H9 (cell line): ENCODE results near the gene MEF2A. TPM values are rescaled to one million over a fixed set of nuclear protein-coding genes. Genes with fewer than 3 reads are reported as not detected.
A peak's percentile ranks its signal among the peaks of the same experiment; 100 is the strongest.

Experiments
- DNase-seq: peaks from one replicate; pipeline ENCODE4 v3.0.0-alpha.2; 2017
- H2AFZ ChIP-seq: one replicate; pipeline ENCODE4 v1.6.1; 2013; ENCODE audit warnings: mild to moderate bottlenecking, low read length, control low read depth, moderate library complexity
- H2AK5ac ChIP-seq: 2 replicates; pipeline ENCODE4 v1.6.1; 2013; ENCODE audit warnings: low read length, control low read depth, mixed read lengths; ENCODE audit not compliant: insufficient read length
- H2BK120ac ChIP-seq: one replicate; pipeline ENCODE4 v1.6.1; 2013; ENCODE audit warnings: low read depth, mild to moderate bottlenecking, low read length, control low read depth, inconsistent platforms; ENCODE audit not compliant: poor library complexity, severe bottlenecking
- H2BK12ac ChIP-seq: 2 replicates; pipeline ENCODE4 v1.6.1; 2013; ENCODE audit warnings: low read length, control low read depth, mixed read lengths, low read depth; ENCODE audit not compliant: insufficient read length
- H2BK15ac ChIP-seq: 2 replicates; pipeline ENCODE4 v1.6.1; 2013; ENCODE audit warnings: low read depth, low read length, control low read depth
- H2BK20ac ChIP-seq: one replicate; pipeline ENCODE4 v1.6.1; 2013; ENCODE audit warnings: low read depth, mild to moderate bottlenecking, low read length, control low read depth, inconsistent platforms; ENCODE audit not compliant: poor library complexity, severe bottlenecking
- H2BK5ac ChIP-seq: 2 replicates; pipeline ENCODE4 v1.6.1; 2013; ENCODE audit warnings: low read length, control low read depth, mixed read lengths; ENCODE audit not compliant: insufficient read length
- H3K14ac ChIP-seq: 2 replicates; pipeline ENCODE4 v1.6.1; 2013; ENCODE audit warnings: low read length, control low read depth; ENCODE audit not compliant: insufficient read depth
- H3K18ac ChIP-seq: 2 replicates; pipeline ENCODE4 v1.6.1; 2013; ENCODE audit warnings: low read depth, mild to moderate bottlenecking, mixed read lengths, low read length, control low read depth; ENCODE audit not compliant: insufficient read length
- H3K23ac ChIP-seq: 2 replicates; pipeline ENCODE4 v1.6.1; 2013; ENCODE audit warnings: low read length, control low read depth, mixed read lengths, low read depth; ENCODE audit not compliant: insufficient read length
- H3K23me2 ChIP-seq: 2 replicates; pipeline ENCODE4 v1.6.1; 2013; ENCODE audit warnings: low read depth, mild to moderate bottlenecking, mixed read lengths, low read length, control low read depth; ENCODE audit not compliant: insufficient read length, poor library complexity, severe bottlenecking
- H3K27ac ChIP-seq: 2 replicates; pipeline ENCODE4 v1.5.1; 2013; ENCODE audit warnings: low read length, control low read depth, mixed read lengths, low read depth; ENCODE audit not compliant: insufficient read length
- H3K27me3 ChIP-seq: 2 replicates; pipeline ENCODE4 v1.6.1; 2013; ENCODE audit warnings: low read length, control low read depth, inconsistent platforms; ENCODE audit not compliant: insufficient read depth
- H3K4ac ChIP-seq: 2 replicates; pipeline ENCODE4 v1.6.1; 2013; ENCODE audit warnings: low read depth, mild to moderate bottlenecking, control low read depth, inconsistent platforms, low read length, moderate library complexity
- H3K4me1 ChIP-seq: 2 replicates; pipeline ENCODE4 v1.6.1; 2013; ENCODE audit warnings: low read length, control low read depth, inconsistent platforms; ENCODE audit not compliant: insufficient read depth
- H3K4me2 ChIP-seq: 2 replicates; pipeline ENCODE4 v1.6.1; 2013; ENCODE audit warnings: low read length, control low read depth, mixed read lengths; ENCODE audit not compliant: insufficient read length, insufficient read depth
- H3K56ac ChIP-seq: 2 replicates; pipeline ENCODE4 v1.6.1; 2013; ENCODE audit warnings: low read depth, mild to moderate bottlenecking, mixed read lengths, low read length, control low read depth; ENCODE audit not compliant: insufficient read length
- H3K79me1 ChIP-seq: 2 replicates; pipeline ENCODE4 v1.6.1; 2013; ENCODE audit warnings: low read depth, mild to moderate bottlenecking, moderate library complexity, low read length, control low read depth, inconsistent platforms; ENCODE audit not compliant: insufficient read depth, poor library complexity, severe bottlenecking
- H3K79me2 ChIP-seq: 2 replicates; pipeline ENCODE4 v1.6.1; 2013; ENCODE audit warnings: low read length, control low read depth, inconsistent platforms; ENCODE audit not compliant: insufficient read depth
- H3K9ac ChIP-seq: 2 replicates; pipeline ENCODE4 v1.6.1; 2013; ENCODE audit warnings: low read length, control low read depth, mixed read lengths; ENCODE audit not compliant: insufficient read length; ENCODE audit errors: extremely low read depth
- H3K9me3 ChIP-seq: one replicate; pipeline ENCODE4 v1.6.1; 2013; ENCODE audit warnings: low read depth, low read length, inconsistent platforms; ENCODE audit not compliant: control insufficient read depth
- H3T11ph ChIP-seq: one replicate; pipeline ENCODE4 v1.6.1; 2013; ENCODE audit warnings: mild to moderate bottlenecking, low read length, control low read depth, inconsistent platforms
- H4K20me1 ChIP-seq: one replicate; pipeline ENCODE4 v1.6.1; 2013; ENCODE audit not compliant: control insufficient read depth, insufficient read length, insufficient read depth
- H4K5ac ChIP-seq: 2 replicates; pipeline ENCODE4 v1.6.1; 2013; ENCODE audit warnings: low read depth, mild to moderate bottlenecking, mixed read lengths, low read length, control low read depth; ENCODE audit not compliant: insufficient read length
- H4K8ac ChIP-seq: replicated peaks from 2 replicates; pipeline ENCODE4 v1.6.1; 2013; ENCODE audit warnings: low read length, control low read depth, mixed read lengths, low read depth; ENCODE audit not compliant: insufficient read length
- H4K91ac ChIP-seq: 2 replicates; pipeline ENCODE4 v1.6.1; 2013; ENCODE audit warnings: low read depth, mild to moderate bottlenecking, moderate library complexity, mixed read lengths, low read length, control low read depth; ENCODE audit not compliant: insufficient read length
- H3K27ac Mint-ChIP-seq, 3 experiments: 2 replicates in 2 of 3; 3 replicates in 1 of 3; pipeline ENCODE4 v1.8.0; 2020 to 2021; ENCODE audit warnings: mixed read lengths in 3 of 3, mild to moderate bottlenecking in 1 of 3, moderate library complexity in 1 of 3
- H3K27me3 Mint-ChIP-seq: 2 replicates; pipeline ENCODE4 v1.8.0; 2021; ENCODE audit warnings: low read depth, mild to moderate bottlenecking, moderate library complexity, mixed read lengths
- H3K36me3 Mint-ChIP-seq, 3 experiments: 2 replicates in 2 of 3; 3 replicates in 1 of 3; pipeline ENCODE4 v1.8.0; 2020 to 2021; ENCODE audit warnings: low read depth in 3 of 3, mixed read lengths in 3 of 3; ENCODE audit not compliant: insufficient read depth in 1 of 3
- H3K4me1 Mint-ChIP-seq, 2 experiments: 2 replicates each; pipeline ENCODE4 v1.8.0; 2020; ENCODE audit warnings: mixed read lengths in 2 of 2
- H3K4me3 Mint-ChIP-seq, 2 experiments: 2 replicates in 1 of 2; 3 replicates in 1 of 2; pipeline ENCODE4 v1.8.0; 2020 to 2021; ENCODE audit warnings: mild to moderate bottlenecking in 2 of 2, mixed read lengths in 2 of 2, moderate library complexity in 1 of 2
- H3K9me3 Mint-ChIP-seq, 2 experiments: 2 replicates in 1 of 2; 3 replicates in 1 of 2; pipeline ENCODE4 v1.8.0; 2020; ENCODE audit warnings: mild to moderate bottlenecking in 2 of 2, mixed read lengths in 2 of 2, moderate library complexity in 1 of 2
- CTCF ChIP-seq: fragments of 200-600 bp; sonication (generic); conservative IDR thresholded peaks from 3 replicates; pipeline ENCODE4 v1.8.0; 2021; ENCODE audit warnings: antibody characterized with exemption, mild to moderate bottlenecking
- WGBS: extraction: QIAGEN DNeasy Blood & Tissue Kit; methylation state at CpG from one replicate; pipeline ENCODE4 v1.1.7; 2013; ENCODE audit warnings: missing lambda C conversion rate, low lambda C conversion rate, mixed read lengths; ENCODE audit not compliant: insufficient read length; ENCODE audit errors: extremely low coverage; 5-methylcytosine and 5-hydroxymethylcytosine counted together
- total RNA-seq: library from RNA; stranded (reverse); gene quantifications from 2 replicates; pipeline ENCODE4 v1.2.1, GENCODE V29; 2021

The MEF2A gene
- total RNA-seq, 1 experiment from 2014 or later: 20.7 TPM

GRCh38 chr15:99734575-99734974 lies 168.8 kb downstream of the MEF2A start:
- WGBS: no CpG with 5 or more reads among the region's 1 CpG
- H2AK5ac ChIP-seq: no peak overlapping the region
- H3K4me3 Mint-ChIP-seq: 0 out of 5 replicates have a peak overlapping the region, but pooled peaks of 1 of the 2 experiments have one; percentile 38

More at GRCh38 chr15:99734575-99734974, 168.8 kb downstream of the MEF2A start:
- no peak overlapping the region for H3T11ph ChIP-seq
- Mint-ChIP-seq H3K27me3 (peaks cover 11% of the 10 kb centered on the region), H3K9me3 (no peaks in the 10 kb centered on the region), H3K4me1 (peaks cover 24 to 32% of the 10 kb centered on the region in 2 experiments), H3K27ac (no peak overlapping the region; a peak in 1 of 7 replicates), H3K36me3 (peaks cover 0 to under 1% (median 0%) of the 10 kb centered on the region in 3 experiments; a peak in 2 of 7 replicates)
- H3K79me1 ChIP-seq: no peaks in the 10 kb centered on the region
- no peaks in the 10 kb centered on the region for H3K9me3 ChIP-seq
- H3K4ac ChIP-seq: no peak overlapping the region
- H3K4me1 ChIP-seq: no peaks in the 10 kb centered on the region
- H3K23me2 ChIP-seq: peaks cover 16% of the 10 kb centered on the region
- no peaks in the 10 kb centered on the region for H3K79me2 ChIP-seq
- no peak for TF ChIP-seq CTCF
- no peaks in the 10 kb centered on the region for H4K20me1 ChIP-seq
- H2BK120ac ChIP-seq: no peak overlapping the region
- no peak overlapping the region for H3K18ac ChIP-seq
- H3K23ac ChIP-seq: no peak overlapping the region
- H3K4me2 ChIP-seq: no peak overlapping the region
- no peak overlapping the region for H4K8ac ChIP-seq
- DNase-seq: no peak
- H2BK5ac ChIP-seq: no peak overlapping the region
- H2BK20ac ChIP-seq: no peak overlapping the region
- no peak overlapping the region for H2AFZ ChIP-seq
- H3K14ac ChIP-seq: no peak overlapping the region
- H3K27me3 ChIP-seq: no peaks in the 10 kb centered on the region
- H3K56ac ChIP-seq: no peak overlapping the region
- H2BK15ac ChIP-seq: no peak overlapping the region
- no peak overlapping the region for H3K9ac ChIP-seq
- no peak overlapping the region for H2BK12ac ChIP-seq
- no peak overlapping the region for H4K5ac ChIP-seq
- no peak overlapping the region for H3K27ac ChIP-seq
- no peak overlapping the region for H4K91ac ChIP-seq
